ENCODE results near the gene TGIF1. TPM values are rescaled to one million over a fixed set of nuclear protein-coding genes. Genes with fewer than 3 reads are reported as not detected.

Gene TGIF1
- total RNA-seq, 1 experiment from 2014 or later, result 242 TPM

DNA sequence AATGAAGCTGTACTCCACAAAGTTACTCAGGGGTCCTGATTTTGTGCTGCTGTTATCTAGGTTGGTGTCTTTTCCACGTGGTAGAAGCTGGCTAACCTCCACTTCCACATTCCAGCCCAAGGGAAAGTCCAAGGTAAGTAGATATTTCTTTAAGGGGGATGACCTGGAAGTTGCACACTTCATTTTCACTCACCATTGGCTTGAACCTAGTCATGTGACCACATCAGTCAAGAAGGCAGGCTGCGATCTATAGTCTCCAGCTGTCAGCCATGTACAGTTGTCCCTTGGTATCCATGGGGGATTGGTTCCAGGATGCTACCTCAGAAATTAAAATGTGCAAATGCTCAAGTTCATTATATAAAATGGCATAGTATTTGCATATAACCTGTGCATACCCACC lies 31.9 kb upstream of the TGIF1 start:
- TF ChIP-seq POLR2AphosphoS5 (IDR thresholded peaks at IDR 0.05; ENCODE audit: low read depth, low read length) (no peak), TCF7L2 (IDR thresholded peaks at IDR 0.05; ENCODE audit: borderline replicate concordance, extremely low read depth, insufficient read depth, insufficient read length) (no peak), SRF (IDR thresholded peaks at IDR 0.05; ENCODE audit: low read depth) (no peak), ZFX (IDR thresholded peaks at IDR 0.05) (no peak), RAD21 (IDR thresholded peaks at IDR 0.05; ENCODE audit: low read depth) (no peak), YY1 (IDR thresholded peaks at IDR 0.05; ENCODE audit: extremely low read depth, insufficient replicate concordance, low read depth, low read length) (no peak), JUND (IDR thresholded peaks at IDR 0.05) (no peak)
- 0 out of 4 replicates have a peak, but pooled peaks cover 0 to 2% of the 10 kb centered on the region in 2 experiments for H3K4me1 ChIP-seq (ENCODE audit: control insufficient read depth in 1 of 2, insufficient read depth in 2 of 2, low read length in 2 of 2)
- no peaks in the 10 kb centered on the region for H4K20me1 ChIP-seq (ENCODE audit: insufficient read depth)
- no peak overlapping the region for H3K27ac ChIP-seq (ENCODE audit: low read depth, low read length)
- no peak overlapping the region for H3K9ac ChIP-seq (ENCODE audit: low read length)
- BruUV-seq (replicated peaks), result no TSS peak
- ChIA-PET POLR2A (no interaction called here), CTCF (no interaction called here), RAD21 (ENCODE audit: low non-redundant PET in 1 of 2, low total read pairs in 2 of 2, uncharacterized antibody in 2 of 2, unreplicated experiment in 2 of 2) (no interaction called here)
- H3K9me2 ChIP-seq (ENCODE audit: insufficient read depth), result no peaks in the 10 kb centered on the region
- no peaks in the 10 kb centered on the region for H3K36me3 ChIP-seq (ENCODE audit: control insufficient read depth in 1 of 2, insufficient read depth in 2 of 2, low read length in 2 of 2)
- no peaks in the 10 kb centered on the region for H3K9me3 ChIP-seq (ENCODE audit: control insufficient read depth in 1 of 2, insufficient read depth in 1 of 2, low read depth in 1 of 2, low read length in 2 of 2)
- DNase-seq (ENCODE audit: low read depth, low spot score) (no peak), ATAC-seq (no peak; the same call in 1 of the 2 replicates)
- no peak overlapping the region for H3K4me2 ChIP-seq (ENCODE audit: low read length)
- H3K79me2 ChIP-seq (ENCODE audit: insufficient read depth, low read length), result no peaks in the 10 kb centered on the region
- no peak overlapping the region for H2AFZ ChIP-seq (ENCODE audit: low read depth, low read length, poor library complexity, severe bottlenecking)
- no peak overlapping the region for H3K4me3 ChIP-seq (replicated peaks in 1 of 2; ENCODE audit: low read depth in 1 of 2, low read length in 2 of 2)
- intact Hi-C loops (cut with micrococcal nuclease), result no loop called here
- no peaks in the 10 kb centered on the region for H3K27me3 ChIP-seq (ENCODE audit: insufficient read depth, low read length)

DNA sequence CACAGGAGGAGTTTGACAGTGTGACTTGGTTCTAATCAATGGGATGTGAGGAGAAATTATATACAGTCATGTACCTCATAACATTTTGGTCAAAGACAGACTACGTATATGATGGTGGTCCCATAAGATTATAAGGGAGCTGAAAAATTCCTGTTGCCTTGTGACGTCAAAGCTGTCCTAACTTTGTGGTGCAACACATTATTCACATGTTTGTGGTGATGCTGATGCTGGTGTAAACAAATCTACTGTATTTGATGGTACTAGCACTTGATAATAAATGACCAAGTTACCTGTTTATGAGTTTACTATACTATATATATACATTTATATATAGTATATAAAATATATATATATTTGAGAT lies 29.1 kb upstream of the TGIF1 start:
- H3K27me3 ChIP-seq (ENCODE audit: insufficient read depth, low read length), result no peaks in the 10 kb centered on the region
- intact Hi-C loops (cut with micrococcal nuclease), result no loop called here
- H3K36me3 ChIP-seq (ENCODE audit: control insufficient read depth in 1 of 2, insufficient read depth in 2 of 2, low read length in 2 of 2), result no peaks in the 10 kb centered on the region
- BruUV-seq (replicated peaks), result no TSS peak
- DNase-seq (ENCODE audit: low read depth, low spot score), result no peak
- H4K20me1 ChIP-seq (ENCODE audit: insufficient read depth), result no peaks in the 10 kb centered on the region
- H3K9me2 ChIP-seq (ENCODE audit: insufficient read depth), result no peaks in the 10 kb centered on the region
- no peak overlapping the region for H3K4me2 ChIP-seq (ENCODE audit: low read length)
- ChIA-PET RAD21 (ENCODE audit: low non-redundant PET in 1 of 2, low total read pairs in 2 of 2, uncharacterized antibody in 2 of 2, unreplicated experiment in 2 of 2) (no interaction called here), CTCF (no interaction called here), POLR2A (no interaction called here)
- H3K9me3 ChIP-seq (ENCODE audit: control insufficient read depth in 1 of 2, insufficient read depth in 1 of 2, low read depth in 1 of 2, low read length in 2 of 2), result no peaks in the 10 kb centered on the region
- H3K4me3 ChIP-seq (replicated peaks in 1 of 2; ENCODE audit: low read depth in 1 of 2, low read length in 2 of 2), result no peak overlapping the region
- no peaks in the 10 kb centered on the region for H3K79me2 ChIP-seq (ENCODE audit: insufficient read depth, low read length)
- H3K4me1 ChIP-seq (ENCODE audit: control insufficient read depth in 1 of 2, insufficient read depth in 2 of 2, low read length in 2 of 2), result no peaks in the 10 kb centered on the region
- TF ChIP-seq, protein P1, sequence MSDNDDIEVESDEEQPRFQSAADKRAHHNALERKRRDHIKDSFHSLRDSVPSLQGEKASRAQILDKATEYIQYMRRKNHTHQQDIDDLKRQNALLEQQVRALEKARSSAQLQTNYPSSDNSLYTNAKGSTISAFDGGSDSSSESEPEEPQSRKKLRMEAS (IDR thresholded peaks at IDR 0.05), result no peak
- no peak overlapping the region for H3K27ac ChIP-seq (ENCODE audit: low read depth, low read length)
- ATAC-seq, result no peak
- H3K9ac ChIP-seq (ENCODE audit: low read length), result no peak overlapping the region
- H2AFZ ChIP-seq (ENCODE audit: low read depth, low read length, poor library complexity, severe bottlenecking), result no peak overlapping the region

Measured in HCT116 (cell line).